IPS DF 4.7 (cell line): ENCODE data around the gene TNMD.

Source experiments
- DNase-seq: peaks from one replicate; pipeline ENCODE4 v3.0.0-alpha.2; 2013; ENCODE audit warnings: low spot score; ENCODE audit errors: extremely low read depth

Gene TNMD

GRCh38 chrX:100643956-100644860, 59.5 kb downstream of the TNMD start, which contains the start of gene SRPX2:
Gene SRPX2, plus strand, starts transcription at chrX:100644199. Its CDS starts 2,124 bp downstream, at chrX:100646323.
- DNase-seq = no peak

DNA sequence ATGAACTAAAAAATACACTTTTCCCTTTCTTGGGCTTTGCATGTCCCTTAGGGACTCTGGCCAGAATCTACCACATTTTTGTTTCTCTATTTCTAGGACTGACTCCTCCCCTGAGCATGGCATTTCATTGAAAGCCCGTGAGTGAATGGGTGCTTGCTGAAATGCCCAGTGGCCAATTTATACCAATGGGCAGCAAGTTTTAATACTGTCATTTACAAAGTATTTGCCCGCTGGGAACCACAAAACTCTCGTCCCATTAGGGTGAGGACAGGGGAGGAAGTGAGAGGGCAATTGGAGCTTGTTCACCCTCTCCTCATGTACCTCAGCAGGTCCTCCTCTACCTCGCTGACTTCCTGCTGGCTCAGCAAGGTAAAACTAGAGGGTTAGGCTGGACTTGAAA, 60.4 kb downstream of the TNMD start:
- DNase-seq = no peak

- DNase-seq = no peak
Measured at GRCh38 chrX:100647095-100647494, 62.4 kb downstream of the TNMD start.

DNA sequence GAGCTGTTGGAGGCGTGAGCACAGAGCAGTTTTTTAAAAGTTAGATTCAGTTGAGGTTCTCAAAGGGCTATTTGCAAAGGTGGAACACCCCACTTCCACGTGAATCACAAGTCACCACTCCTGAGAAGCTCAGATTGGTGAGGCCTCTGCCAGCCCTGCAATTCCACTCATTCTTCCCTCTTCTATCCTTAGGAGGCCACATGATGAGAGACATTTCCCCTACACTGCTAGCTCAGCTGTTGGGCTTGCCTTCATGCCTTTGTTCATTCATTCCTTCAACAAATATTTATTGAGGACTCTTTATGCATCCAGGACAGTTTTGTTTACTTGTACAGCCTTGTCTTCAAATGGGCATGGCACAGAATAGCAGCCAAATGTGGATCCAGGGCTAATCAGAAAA, 63.0 kb downstream of the TNMD start:
- DNase-seq = no peak

GRCh38 chrX:100648458-100649417, 64.0 kb downstream of the TNMD start:
- no peak for DNase-seq
